ENCODE results near the gene CADPS2.

GRCh38 chr7:122764902-122765301 lies 121.4 kb downstream of the CADPS2 start:
- TF ChIP-seq, protein P1, sequence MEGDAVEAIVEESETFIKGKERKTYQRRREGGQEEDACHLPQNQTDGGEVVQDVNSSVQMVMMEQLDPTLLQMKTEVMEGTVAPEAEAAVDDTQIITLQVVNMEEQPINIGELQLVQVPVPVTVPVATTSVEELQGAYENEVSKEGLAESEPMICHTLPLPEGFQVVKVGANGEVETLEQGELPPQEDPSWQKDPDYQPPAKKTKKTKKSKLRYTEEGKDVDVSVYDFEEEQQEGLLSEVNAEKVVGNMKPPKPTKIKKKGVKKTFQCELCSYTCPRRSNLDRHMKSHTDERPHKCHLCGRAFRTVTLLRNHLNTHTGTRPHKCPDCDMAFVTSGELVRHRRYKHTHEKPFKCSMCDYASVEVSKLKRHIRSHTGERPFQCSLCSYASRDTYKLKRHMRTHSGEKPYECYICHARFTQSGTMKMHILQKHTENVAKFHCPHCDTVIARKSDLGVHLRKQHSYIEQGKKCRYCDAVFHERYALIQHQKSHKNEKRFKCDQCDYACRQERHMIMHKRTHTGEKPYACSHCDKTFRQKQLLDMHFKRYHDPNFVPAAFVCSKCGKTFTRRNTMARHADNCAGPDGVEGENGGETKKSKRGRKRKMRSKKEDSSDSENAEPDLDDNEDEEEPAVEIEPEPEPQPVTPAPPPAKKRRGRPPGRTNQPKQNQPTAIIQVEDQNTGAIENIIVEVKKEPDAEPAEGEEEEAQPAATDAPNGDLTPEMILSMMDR (IDR thresholded peaks at IDR 0.05), result no peak
- TF ChIP-seq POLR2A (IDR thresholded peaks at IDR 0.05), result no peak
- no peak for TF ChIP-seq POLR2AphosphoS5 (IDR thresholded peaks at IDR 0.05)
- TF ChIP-seq EP300 (IDR thresholded peaks at IDR 0.05), result no peak
